ENCODE results near the gene MRFAP1L1.

MRFAP1L1 gene

GRCh38 chr4:6699903-6700302 is 9.8 kb downstream of the MRFAP1L1 start:
- no peak for DNase-seq (ENCODE audit: extremely low spot score)
- TF ChIP-seq NFRKB (IDR thresholded peaks at IDR 0.05) (no peak), SUZ12 (IDR thresholded peaks at IDR 0.05) (no peak), SP1 (IDR thresholded peaks at IDR 0.05) (no peak), FOXK2 (IDR thresholded peaks at IDR 0.05) (no peak), TARDBP (IDR thresholded peaks at IDR 0.05) (no peak), ARNT (IDR thresholded peaks at IDR 0.05) (no peak), BHLHE40 (IDR thresholded peaks at IDR 0.05; ENCODE audit: borderline replicate concordance) (no peak), FOXA1 (IDR thresholded peaks at IDR 0.05) (no peak), ELF4 (IDR thresholded peaks at IDR 0.05) (no peak), LEF1 (IDR thresholded peaks at IDR 0.05; ENCODE audit: borderline replicate concordance) (no peak), FOXM1 (IDR thresholded peaks at IDR 0.05; ENCODE audit: borderline replicate concordance) (no peak)
- ChIA-PET POLR2A (no interaction called here), CTCF (interaction anchor here (0.7 kb wide), 1 partner anchor 41 kb away, joined by 3 read pairs; no protein-coding TSS in a partner anchor)

GRCh38 chr4:6699388-6699787 is 10.3 kb downstream of the MRFAP1L1 start:
- POLR2A ChIA-PET: interaction anchor here (0.8 to 1.4 kb wide), 3 partner anchors 10 to 59 kb away, joined by 3 to 5 read pairs (median 3); partner anchors contain the start of gene MRFAP1L1
- DNase-seq (ENCODE audit: extremely low spot score): no peak
- CTCF ChIA-PET: no interaction called here
- TF ChIP-seq ZNF384 (IDR thresholded peaks at IDR 0.05): no peak
- no peak for TF ChIP-seq ELF4 (IDR thresholded peaks at IDR 0.05)
- no peak for TF ChIP-seq BHLHE40 (IDR thresholded peaks at IDR 0.05; ENCODE audit: borderline replicate concordance)
- no peak for TF ChIP-seq CTBP1 (IDR thresholded peaks at IDR 0.05; ENCODE audit: borderline replicate concordance)
- TF ChIP-seq FOXK2 (IDR thresholded peaks at IDR 0.05): no peak
- no peak for TF ChIP-seq SP1 (IDR thresholded peaks at IDR 0.05)
- no peak for TF ChIP-seq SUZ12 (IDR thresholded peaks at IDR 0.05)
- TF ChIP-seq TARDBP (IDR thresholded peaks at IDR 0.05): no peak
- no peak for TF ChIP-seq FOXM1 (IDR thresholded peaks at IDR 0.05; ENCODE audit: borderline replicate concordance)
- no peak for TF ChIP-seq NFRKB (IDR thresholded peaks at IDR 0.05)
- no peak for TF ChIP-seq FOXA1 (IDR thresholded peaks at IDR 0.05)
- TF ChIP-seq HDGF (IDR thresholded peaks at IDR 0.05; ENCODE audit: borderline replicate concordance): no peak
- no peak for TF ChIP-seq PKNOX1 (IDR thresholded peaks at IDR 0.05)
- no peak for TF ChIP-seq LEF1 (IDR thresholded peaks at IDR 0.05; ENCODE audit: borderline replicate concordance)
- no peak for TF ChIP-seq L3MBTL2 (conservative IDR thresholded peaks at IDR 0.05)
- no peak for TF ChIP-seq ARNT (IDR thresholded peaks at IDR 0.05)

- no peak for TF ChIP-seq FOXM1 (IDR thresholded peaks at IDR 0.05; ENCODE audit: borderline replicate concordance)
- TF ChIP-seq BHLHE40 (IDR thresholded peaks at IDR 0.05; ENCODE audit: borderline replicate concordance): no peak
- TF ChIP-seq L3MBTL2 (conservative IDR thresholded peaks at IDR 0.05): no peak
- no peak for TF ChIP-seq LEF1 (IDR thresholded peaks at IDR 0.05; ENCODE audit: borderline replicate concordance)
- no peak for TF ChIP-seq SP1 (IDR thresholded peaks at IDR 0.05)
- no peak for TF ChIP-seq CTBP1 (IDR thresholded peaks at IDR 0.05; ENCODE audit: borderline replicate concordance)
- TF ChIP-seq TARDBP (IDR thresholded peaks at IDR 0.05): no peak
- no peak for TF ChIP-seq NFRKB (IDR thresholded peaks at IDR 0.05)
- TF ChIP-seq ELF4 (IDR thresholded peaks at IDR 0.05): no peak
- TF ChIP-seq SUZ12 (IDR thresholded peaks at IDR 0.05): no peak
- no peak for TF ChIP-seq ARNT (IDR thresholded peaks at IDR 0.05)
- TF ChIP-seq FOXK2 (IDR thresholded peaks at IDR 0.05): no peak
- POLR2A ChIA-PET: interaction anchor here (1.8 to 4.8 kb wide), 2 partner anchors 19 to 24 kb away, joined by 7 to 21 read pairs; partner anchors contain the start of gene BLOC1S4
- DNase-seq (ENCODE audit: extremely low spot score): no peak
- CTCF ChIA-PET: no interaction called here
These were observed 12.5 kb downstream of the MRFAP1L1 start for GRCh38 chr4:6697131-6697530.

GRCh38 chr4:6696611-6697010 is 13.1 kb downstream of the MRFAP1L1 start:
- DNase-seq (ENCODE audit: extremely low spot score): no peak
- ChIA-PET POLR2A (interaction anchor here (1.2 to 4.8 kb wide), 4 partner anchors 11 to 23 kb away, joined by 4 to 21 read pairs (median 9); partner anchors contain the start of genes BLOC1S4 and MRFAP1L1), CTCF (no interaction called here)
- TF ChIP-seq BHLHE40 (IDR thresholded peaks at IDR 0.05; ENCODE audit: borderline replicate concordance) (no peak), SP1 (IDR thresholded peaks at IDR 0.05) (no peak), HDGF (IDR thresholded peaks at IDR 0.05; ENCODE audit: borderline replicate concordance) (no peak), FOXA1 (IDR thresholded peaks at IDR 0.05) (no peak), CTBP1 (IDR thresholded peaks at IDR 0.05; ENCODE audit: borderline replicate concordance) (no peak), PKNOX1 (IDR thresholded peaks at IDR 0.05) (no peak), SUZ12 (IDR thresholded peaks at IDR 0.05) (no peak), ELF4 (IDR thresholded peaks at IDR 0.05) (no peak), FOXK2 (IDR thresholded peaks at IDR 0.05) (no peak), ZNF384 (IDR thresholded peaks at IDR 0.05) (no peak), TARDBP (IDR thresholded peaks at IDR 0.05) (no peak), ARNT (IDR thresholded peaks at IDR 0.05) (no peak), LEF1 (IDR thresholded peaks at IDR 0.05; ENCODE audit: borderline replicate concordance) (no peak), FOXM1 (IDR thresholded peaks at IDR 0.05; ENCODE audit: borderline replicate concordance) (no peak), NFRKB (IDR thresholded peaks at IDR 0.05) (no peak), L3MBTL2 (conservative IDR thresholded peaks at IDR 0.05) (no peak)

GRCh38 chr4:6695660-6696610 is 13.7 kb downstream of the MRFAP1L1 start:
- DNase-seq (ENCODE audit: extremely low spot score): no peak
- ChIA-PET POLR2A (interaction anchor here (1.2 to 4.8 kb wide), 5 partner anchors 12 to 55 kb away, joined by 4 to 21 read pairs (median 7); partner anchors contain the start of genes BLOC1S4, MRFAP1 and MRFAP1L1), CTCF (interaction anchor here (0.9 kb wide), 1 partner anchor 21 kb away, joined by 3 read pairs; no protein-coding TSS in a partner anchor)
- TF ChIP-seq TARDBP (IDR thresholded peaks at IDR 0.05) (no peak), HDGF (IDR thresholded peaks at IDR 0.05; ENCODE audit: borderline replicate concordance) (no peak), L3MBTL2 (conservative IDR thresholded peaks at IDR 0.05) (no peak), ARNT (IDR thresholded peaks at IDR 0.05) (no peak), ELF4 (IDR thresholded peaks at IDR 0.05) (no peak), FOXA1 (IDR thresholded peaks at IDR 0.05) (no peak), LEF1 (IDR thresholded peaks at IDR 0.05; ENCODE audit: borderline replicate concordance) (no peak), NFRKB (IDR thresholded peaks at IDR 0.05) (no peak), ZNF384 (IDR thresholded peaks at IDR 0.05) (no peak)

Data from HEK293T (cell line).